ENCODE data around the gene VTI1A.

DNA sequence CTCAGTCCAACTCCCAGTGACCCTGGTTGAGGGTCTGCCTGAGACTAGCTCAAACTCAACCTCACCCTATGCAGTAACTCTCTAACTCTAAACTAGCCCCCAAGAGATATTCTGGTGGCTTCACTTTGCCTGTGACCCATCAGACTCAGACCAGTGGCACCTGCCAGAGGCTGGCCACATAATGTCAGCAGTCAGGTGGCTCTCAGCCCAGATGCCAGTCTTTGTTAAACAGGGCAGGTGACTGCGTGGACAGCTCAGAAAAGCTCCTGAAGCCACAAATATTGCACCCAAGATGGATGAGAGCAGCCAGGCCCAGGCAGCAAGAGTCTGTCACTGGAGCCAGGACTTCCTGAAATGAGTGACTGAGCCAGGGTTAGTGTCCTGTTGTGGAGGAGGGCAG, 373.3 kb downstream of the VTI1A start:
- TF ChIP-seq, protein P1, sequence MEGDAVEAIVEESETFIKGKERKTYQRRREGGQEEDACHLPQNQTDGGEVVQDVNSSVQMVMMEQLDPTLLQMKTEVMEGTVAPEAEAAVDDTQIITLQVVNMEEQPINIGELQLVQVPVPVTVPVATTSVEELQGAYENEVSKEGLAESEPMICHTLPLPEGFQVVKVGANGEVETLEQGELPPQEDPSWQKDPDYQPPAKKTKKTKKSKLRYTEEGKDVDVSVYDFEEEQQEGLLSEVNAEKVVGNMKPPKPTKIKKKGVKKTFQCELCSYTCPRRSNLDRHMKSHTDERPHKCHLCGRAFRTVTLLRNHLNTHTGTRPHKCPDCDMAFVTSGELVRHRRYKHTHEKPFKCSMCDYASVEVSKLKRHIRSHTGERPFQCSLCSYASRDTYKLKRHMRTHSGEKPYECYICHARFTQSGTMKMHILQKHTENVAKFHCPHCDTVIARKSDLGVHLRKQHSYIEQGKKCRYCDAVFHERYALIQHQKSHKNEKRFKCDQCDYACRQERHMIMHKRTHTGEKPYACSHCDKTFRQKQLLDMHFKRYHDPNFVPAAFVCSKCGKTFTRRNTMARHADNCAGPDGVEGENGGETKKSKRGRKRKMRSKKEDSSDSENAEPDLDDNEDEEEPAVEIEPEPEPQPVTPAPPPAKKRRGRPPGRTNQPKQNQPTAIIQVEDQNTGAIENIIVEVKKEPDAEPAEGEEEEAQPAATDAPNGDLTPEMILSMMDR (tag by site-specific recombination; IDR thresholded peaks at IDR 0.05): no peak
- TF ChIP-seq ZNF248 (tag by site-specific recombination; IDR thresholded peaks at IDR 0.05) (no peak), ZNF221 (tag by site-specific recombination; IDR thresholded peaks at IDR 0.05; ENCODE audit: borderline replicate concordance) (no peak), ZFP3 (tag by site-specific recombination; IDR thresholded peaks at IDR 0.05; ENCODE audit: low read depth) (no peak), MYNN (tag by site-specific recombination; IDR thresholded peaks at IDR 0.05; ENCODE audit: borderline replicate concordance) (no peak), ZNF639 (tag by site-specific recombination; IDR thresholded peaks at IDR 0.05) (no peak)
